Measurements from ENCODE around the gene HSPA1L.
"Not testable (repeated sequence)": the region's sequence is repeated elsewhere in the genome, so short reads cannot be mapped to it uniquely, and the experiment has no call there.

HSPA1L gene

DNA sequence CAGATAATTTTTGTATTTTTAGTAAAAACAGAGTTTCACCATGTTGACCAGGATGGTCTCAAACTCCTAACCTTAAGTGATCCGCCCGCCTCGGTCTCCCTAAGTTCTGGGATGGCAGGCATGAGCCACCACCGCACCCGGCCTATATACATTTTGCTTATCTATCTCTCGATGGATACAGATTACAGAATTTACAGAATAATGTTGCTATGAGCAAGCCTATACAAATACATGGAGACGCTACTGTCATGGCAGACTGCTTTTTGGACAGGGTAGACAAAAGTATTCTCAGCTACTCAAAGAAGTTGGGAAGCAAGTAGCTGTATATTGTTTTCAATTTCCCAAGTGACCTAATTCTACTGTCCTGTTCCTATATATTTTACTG, 1.6 kb downstream of the HSPA1L start:
- no peak for DNase-seq (ENCODE audit: low read depth in 2 of 2)

DNA sequence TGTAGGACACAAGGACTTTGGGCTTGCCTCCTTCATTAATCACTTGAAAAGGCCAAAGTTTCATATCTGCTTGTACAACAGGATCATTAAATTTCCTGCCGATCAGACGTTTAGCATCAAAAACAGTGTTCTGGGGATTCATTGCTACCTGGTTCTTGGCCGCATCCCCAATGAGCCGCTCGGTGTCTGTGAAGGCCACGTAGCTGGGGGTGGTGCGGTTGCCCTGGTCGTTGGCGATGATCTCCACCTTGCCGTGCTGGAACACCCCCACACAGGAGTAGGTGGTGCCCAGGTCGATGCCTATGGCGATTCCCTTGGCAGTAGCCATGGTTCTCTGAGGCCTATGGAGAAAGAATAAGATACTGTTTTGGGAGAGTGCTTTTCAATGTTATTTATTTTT, 3.4 kb downstream of the HSPA1L start:
- DNase-seq (ENCODE audit: low read depth in 2 of 2) = no peak

DNA sequence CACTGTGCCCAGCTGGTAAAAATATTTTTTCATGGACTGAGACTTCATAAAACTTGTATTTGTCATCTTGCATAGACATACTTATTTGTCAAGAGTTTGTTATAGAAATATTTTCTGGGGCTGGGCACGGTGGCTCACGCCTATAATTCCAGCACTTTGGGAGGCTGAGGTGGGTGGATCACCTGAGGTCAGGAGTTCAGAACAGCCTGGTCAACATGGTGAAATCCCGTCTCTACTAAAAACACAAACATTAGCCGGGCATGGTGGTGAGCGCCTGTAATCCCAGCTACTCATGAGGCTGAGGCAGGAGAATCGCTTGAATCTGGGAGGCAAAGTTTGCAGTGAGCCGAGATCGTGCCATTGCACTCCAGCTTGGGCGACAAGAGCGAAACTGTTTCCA, 6.5 kb downstream of the HSPA1L start:
- not testable (repeated sequence) for DNase-seq (ENCODE audit: low read depth in 2 of 2)

DNA sequence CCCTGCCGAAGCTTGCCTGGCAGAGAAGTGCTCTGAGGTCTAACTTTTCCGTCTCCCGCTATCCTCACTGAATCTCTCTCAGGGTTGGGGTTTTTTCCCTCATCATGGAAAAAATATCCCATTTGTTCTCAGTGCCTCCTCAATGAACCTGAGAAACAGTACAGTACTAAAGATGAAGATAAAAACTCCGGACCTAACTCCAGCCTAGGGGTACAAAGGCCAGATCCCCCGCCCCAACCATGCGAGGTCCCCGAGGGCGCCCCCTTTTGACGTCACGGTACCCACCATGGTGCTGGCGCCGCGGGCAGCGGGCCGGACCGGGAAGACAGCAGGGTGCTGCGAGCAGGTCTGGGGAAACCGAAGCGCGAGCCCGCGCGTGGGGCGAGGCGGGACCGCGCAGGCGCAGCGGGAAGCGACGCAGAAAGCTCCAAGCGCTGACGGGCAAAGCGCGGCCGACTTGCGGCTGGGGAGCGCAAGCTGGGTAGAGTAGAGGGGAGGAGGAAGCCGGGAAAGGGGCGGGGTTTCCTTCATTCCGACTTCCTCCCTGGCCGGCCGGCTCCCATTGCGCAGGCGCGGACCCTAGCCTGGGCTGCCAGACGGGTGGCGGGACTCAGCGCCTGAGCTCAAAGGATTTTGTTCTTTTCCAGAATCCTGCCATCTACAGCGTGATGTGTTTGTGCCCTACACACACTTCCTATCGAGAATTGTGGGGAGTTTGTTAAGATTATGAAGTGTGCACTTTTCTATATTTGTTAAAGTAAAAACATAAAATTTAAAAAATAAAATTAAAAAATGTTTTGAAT, 8.4 kb downstream of the HSPA1L start, which contains the start of gene LSM2:
TSS of gene LSM2 (minus strand) at position 497 of the 803 bp plus-strand sequence. CDS start at position 288, 209 bp downstream.
- peak; percentile 94 to 98 for DNase-seq (ENCODE audit: low read depth in 2 of 2)

DNA sequence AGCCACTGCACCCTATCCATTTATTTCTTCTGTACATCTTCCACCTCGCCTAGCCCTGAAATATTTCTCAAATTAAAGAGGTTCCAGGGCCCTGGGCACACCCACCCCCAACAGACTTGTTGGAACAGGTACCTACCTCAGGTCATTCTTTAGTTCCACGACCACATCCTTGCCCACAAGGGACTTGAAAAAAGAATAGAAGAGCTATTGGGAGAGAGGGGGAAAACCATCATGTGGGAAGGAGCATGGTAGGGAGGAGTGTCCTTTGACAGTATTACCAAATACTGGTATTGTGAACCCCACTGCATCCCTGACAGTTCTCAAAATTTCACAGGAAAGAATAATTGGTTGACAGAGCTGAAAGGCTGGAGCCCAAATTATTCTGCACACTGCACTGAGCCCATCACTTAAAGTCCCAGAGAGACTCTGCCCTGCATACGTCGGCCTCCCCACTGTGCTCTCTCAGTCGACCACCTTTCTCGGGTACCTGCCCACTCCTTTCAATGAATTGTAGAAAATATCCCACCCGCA, 9.1 kb downstream of the HSPA1L start:
- no peak for DNase-seq (ENCODE audit: low read depth in 2 of 2)

DNA sequence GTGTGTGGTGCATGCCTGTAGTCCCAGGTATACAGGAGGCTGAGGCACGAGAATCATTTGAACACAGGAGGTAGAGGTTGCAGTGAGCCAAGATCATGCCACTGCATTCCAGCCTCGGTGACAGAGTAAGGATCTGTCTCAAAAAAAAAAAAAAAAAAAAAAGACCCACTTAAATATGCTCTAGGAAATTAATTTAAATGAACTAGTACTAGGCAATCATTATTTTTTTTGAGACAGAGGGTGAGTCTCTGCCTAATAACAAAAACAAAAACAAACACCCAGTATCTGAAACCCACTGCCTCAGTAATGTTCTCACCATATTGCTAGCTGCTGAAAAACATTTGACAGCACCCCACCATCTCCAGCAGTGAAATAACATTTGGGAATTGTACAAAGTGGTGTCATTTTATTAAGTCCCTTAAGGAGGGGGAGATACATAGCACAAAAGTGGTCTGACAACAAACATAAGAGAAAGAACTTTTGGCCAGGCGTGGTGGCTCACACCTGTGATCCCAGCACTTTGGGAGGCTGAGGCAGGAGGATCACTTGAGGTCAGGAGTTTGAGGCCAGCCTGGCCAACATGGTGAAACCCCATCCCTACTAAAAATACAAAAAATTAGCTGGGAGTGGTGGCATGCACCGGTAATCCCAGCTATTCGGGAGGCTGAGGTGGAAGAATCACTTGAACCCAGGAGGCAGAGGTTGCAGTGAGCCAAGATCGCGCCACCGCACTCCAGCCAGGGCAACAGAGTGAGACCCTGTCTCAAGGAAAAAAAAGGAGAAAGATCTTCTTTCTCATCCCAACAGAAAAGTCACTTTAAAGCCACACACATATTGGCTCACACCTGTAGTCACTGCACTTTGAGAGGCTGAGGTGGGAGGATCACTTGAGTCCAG, 13.8 kb downstream of the HSPA1L start:
- DNase-seq (ENCODE audit: low read depth in 2 of 2) = not testable (repeated sequence)

DNA sequence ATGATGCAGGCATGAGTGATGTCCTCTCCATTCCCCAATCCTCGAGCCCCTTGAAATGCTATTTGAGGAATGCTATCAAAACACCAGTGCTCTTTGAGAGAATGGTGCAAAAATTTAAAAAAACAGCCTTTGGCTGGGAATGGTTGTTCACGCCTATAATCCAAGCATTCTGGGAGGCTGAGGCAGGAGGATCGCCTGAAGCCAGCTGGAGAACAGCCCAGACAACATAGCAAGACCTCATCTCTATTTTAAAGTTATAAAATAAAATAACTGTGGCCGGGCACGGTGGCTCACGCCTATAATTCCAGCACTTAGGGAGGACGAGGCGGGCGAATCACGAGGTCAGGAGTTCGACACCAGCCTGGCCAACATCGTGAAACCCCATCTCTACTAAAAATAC, 15.3 kb downstream of the HSPA1L start:
- DNase-seq (ENCODE audit: low read depth in 2 of 2) = no peak

DNA sequence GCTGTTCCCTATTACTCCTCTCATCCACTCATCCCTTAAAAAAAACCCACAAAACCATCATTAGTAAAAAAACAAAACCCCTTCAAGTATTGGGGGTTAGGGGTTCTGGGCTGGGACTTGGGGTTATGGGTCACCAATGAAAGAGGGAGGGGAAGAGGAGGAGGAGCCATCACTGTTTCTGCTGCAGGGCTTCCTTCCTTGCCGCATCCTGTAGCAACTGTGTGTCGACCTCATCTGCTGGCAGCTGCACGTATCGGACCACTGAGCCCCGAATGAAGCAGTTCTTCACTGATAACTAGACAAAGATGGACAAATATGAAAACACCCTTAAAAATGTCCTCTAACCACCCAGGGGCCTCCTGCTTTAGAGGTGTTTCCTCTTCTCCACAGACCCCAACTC, 17.5 kb downstream of the HSPA1L start:
- no peak for DNase-seq (ENCODE audit: low read depth in 2 of 2)

DNA sequence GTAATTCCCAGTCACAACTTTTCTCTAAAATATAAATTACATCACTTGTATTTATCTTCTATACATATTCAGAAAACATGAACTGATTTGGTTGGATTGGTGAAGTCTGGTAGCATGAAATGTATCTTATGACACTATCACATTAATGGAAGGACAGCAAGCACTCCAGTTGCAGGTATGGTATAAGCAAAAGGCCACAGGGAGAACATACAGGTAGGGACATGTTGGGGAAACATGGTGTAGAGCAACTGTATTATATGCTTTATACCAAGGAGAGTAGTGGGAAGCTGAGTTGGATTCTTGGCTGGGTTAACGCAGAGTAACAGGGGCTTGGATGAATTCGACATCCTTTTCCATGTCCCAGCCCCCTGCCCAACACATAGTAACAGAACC, 18.1 kb downstream of the HSPA1L start:
- DNase-seq (ENCODE audit: low read depth in 2 of 2) = no peak

DNA sequence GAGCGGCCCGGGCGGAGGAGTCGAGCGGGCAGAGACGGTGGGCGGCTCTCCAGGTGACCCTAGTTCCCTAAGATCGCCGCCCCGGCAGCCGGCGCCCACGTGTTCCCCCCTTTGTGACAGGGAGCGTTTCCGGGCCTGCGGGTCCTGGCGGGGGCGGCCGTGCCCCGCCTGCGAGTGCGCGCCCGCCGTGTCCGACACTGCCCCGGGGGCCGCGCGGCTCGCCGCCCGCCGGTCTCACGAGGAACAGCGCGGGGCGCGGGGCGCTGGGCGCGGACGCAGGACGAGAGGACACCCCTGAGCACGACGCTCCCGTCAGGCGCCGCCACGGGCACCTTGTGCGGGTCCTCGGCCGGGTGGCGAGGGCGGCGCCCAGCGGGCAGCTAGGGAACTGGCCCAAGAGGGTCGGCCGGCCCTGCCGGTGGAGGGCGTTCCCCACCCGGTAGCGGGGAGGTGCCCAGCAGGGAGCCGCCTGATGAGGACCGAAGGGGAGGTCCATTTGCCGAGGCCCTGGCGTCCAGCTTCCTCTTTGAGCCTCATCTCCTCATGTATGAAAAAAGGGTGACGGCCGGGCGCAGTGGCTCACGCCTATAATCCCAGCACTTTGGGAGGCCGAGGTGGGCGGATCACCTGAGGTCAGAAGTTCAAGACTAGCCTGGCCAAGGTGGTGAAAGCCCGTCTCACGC, 19.3 kb downstream of the HSPA1L start, which contains the start of gene VARS1:
TSS of gene VARS1 (minus strand) at position 137 of the 683 bp plus-strand sequence. CDS start 535 bp downstream, outside the sequence.
- peak; percentile 64 to 66 for DNase-seq (ENCODE audit: low read depth in 2 of 2)

DNA sequence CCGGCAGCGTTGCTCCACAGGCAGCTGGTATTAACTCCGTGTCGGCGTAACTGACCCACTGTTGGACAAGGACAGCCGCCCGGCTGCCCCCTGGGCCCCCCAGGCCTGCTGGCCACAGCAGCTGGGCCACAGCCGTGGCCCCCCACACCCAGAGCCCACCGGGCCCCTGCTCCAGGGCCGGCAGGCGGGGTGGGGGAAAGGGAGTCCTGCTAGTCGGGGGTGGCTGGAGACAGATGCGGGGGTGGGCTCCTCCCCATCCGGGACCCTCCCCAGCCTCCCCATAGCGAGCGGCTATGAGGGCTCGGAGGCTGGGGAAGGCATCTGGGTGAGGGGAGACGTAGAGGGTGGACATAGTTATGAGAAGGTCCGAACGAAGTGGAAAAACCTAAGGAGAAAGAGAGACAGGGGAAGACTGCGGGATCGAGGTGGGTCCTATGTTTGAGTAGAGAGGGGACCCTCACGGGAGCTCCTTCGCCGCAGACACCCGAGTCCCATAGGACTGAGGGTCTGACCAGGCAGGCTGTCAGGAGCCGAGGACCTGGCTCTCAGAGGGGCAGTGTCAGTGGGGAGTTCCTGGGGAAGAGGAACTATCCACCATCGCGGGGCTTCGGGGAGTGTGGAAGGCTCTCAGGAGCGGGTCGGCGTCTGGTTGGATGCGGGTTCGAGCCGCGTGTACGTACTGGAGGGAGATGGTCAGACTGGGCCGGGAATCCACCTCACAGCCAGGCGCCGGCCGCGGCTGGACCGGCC, 20.0 kb downstream of the HSPA1L start:
- DNase-seq (ENCODE audit: low read depth in 2 of 2) = no peak

DNA sequence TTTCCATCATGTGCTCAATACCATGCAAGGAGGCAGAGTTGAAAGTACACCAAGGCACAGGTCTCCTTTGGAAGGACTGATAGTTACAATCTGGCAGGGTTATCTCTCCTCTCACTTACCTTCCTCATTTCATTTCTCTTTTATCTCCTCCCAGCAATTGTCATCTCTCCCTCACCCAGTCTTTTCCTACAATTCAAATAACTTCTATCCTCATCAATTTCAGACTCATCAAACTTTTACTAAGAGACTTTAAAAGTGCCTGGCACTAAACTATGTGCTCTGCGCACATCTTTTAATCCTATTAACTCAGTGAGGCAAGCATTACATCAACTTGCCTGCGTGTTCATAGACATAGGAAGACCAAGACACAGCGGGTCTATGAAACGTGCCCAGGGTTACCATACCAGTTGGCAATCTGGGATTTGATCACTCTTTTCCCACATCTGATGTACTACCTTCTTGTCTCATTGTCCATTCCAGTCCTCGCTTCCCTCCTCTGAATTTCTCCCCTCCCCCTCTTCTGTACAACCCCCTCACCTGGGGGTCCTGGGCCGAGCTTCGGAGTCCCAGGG, 20.7 kb downstream of the HSPA1L start:
- DNase-seq (ENCODE audit: low read depth in 2 of 2) = no peak

DNA sequence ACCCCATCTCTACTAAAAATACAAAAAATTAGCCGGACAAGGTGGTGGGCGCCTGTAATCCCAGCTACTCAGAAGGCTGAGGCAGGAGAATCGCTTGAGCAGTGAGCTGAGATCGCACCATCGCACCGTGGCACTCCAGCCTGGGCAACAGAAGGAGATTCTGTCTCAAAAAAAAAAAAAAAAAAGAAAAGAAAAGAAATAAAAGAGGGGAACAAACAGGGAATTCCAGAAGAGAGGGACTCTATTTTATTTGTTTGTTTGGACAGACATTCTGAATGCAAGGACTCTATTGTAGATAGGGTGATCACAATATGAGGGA, 21.2 kb downstream of the HSPA1L start:
- not testable (repeated sequence) for DNase-seq (ENCODE audit: low read depth in 2 of 2)

DNA sequence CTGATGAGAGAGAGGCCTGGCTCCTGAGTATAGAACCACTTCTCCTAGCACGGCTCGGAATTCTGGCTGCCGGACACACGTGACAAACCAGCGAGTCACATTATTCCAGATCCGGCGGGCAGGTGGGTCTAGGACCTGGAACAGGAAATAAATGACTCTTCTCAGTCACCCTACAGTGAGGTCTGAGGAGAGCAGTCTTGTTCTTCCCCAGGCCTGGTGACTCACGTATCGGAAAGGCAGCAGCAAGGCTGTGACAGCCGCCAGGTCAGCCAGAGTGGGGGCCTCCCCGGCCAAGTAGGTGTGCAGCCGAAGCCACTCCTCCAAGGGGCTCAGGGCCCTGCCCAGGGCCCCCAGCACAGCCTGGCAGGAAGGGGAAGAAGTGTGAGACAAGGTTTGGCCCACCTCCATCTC, 22.3 kb downstream of the HSPA1L start:
- DNase-seq (ENCODE audit: low read depth in 2 of 2) = no peak

DNA sequence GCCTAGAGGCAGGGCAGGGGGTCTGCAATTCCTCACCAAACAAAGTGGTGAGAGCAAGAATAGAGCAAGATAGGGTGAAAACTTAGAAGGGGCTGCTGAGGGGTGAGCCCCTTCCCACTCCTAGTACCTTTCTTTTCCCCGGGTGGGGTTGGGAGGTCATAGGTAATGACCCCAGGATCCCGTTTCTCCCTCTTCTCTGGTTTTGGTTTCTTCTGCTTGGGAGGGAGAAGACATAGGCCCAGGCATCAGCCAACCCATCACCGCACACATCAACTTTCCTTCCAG, 23.1 kb downstream of the HSPA1L start:
- DNase-seq (ENCODE audit: low read depth in 2 of 2) = no peak

DNA sequence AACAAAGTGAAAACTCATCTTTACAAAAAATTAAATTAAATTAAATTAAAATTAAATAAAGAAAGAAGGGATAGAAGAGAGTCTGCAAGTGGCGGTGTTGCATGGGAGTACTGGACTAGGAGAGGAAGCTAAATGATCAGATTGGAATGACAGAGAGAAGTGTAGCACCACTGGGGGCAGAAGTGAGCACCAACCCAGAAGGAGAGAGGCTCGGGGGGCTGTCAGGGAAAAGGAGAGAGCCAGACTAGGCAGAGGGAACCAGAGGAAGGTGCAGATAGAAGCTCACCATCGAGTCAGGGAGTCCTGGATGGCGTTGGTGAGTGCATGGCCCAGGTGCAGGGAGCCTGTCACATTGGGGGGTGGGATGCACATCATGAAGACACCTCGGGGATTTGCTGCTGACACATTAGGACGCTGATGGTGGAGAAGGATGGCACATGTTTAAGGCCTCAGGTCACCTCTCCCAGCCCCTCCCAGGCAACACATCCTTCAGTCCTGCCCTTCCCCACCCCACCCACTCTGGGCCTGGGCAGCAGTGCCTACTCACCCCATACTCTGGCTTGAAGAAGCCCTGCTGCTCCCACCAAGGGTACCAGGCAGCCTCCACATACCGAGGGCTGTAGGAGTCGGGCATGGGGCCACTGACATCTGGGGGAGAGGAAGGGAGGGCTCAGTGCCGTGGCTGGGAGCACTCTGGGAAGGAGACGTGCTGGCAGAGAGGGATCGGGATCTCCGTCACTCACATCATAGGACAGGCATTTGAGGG, 23.6 kb downstream of the HSPA1L start:
- no peak for DNase-seq (ENCODE audit: low read depth in 2 of 2)

DNA sequence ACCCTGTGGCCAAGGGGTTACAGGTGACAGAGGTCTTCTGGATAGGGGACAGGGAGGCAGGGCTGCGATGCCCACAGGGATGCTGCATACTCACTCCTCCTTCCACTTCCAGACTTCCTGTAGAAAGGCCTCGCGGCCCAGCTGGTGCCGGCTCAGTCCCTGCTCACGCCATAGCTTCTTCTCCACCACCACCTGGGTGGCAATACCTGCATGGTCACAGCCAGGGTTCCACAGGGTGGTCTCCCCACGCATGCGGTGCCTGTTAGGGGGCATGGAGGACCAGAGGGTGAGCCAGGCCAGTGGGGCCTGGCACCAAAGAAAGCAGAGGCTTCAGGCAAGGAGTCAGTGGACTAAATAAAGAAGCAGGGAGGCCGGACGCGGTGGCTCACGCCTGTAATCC, 29.6 kb downstream of the HSPA1L start:
- DNase-seq (ENCODE audit: low read depth in 2 of 2) = no peak

DNA sequence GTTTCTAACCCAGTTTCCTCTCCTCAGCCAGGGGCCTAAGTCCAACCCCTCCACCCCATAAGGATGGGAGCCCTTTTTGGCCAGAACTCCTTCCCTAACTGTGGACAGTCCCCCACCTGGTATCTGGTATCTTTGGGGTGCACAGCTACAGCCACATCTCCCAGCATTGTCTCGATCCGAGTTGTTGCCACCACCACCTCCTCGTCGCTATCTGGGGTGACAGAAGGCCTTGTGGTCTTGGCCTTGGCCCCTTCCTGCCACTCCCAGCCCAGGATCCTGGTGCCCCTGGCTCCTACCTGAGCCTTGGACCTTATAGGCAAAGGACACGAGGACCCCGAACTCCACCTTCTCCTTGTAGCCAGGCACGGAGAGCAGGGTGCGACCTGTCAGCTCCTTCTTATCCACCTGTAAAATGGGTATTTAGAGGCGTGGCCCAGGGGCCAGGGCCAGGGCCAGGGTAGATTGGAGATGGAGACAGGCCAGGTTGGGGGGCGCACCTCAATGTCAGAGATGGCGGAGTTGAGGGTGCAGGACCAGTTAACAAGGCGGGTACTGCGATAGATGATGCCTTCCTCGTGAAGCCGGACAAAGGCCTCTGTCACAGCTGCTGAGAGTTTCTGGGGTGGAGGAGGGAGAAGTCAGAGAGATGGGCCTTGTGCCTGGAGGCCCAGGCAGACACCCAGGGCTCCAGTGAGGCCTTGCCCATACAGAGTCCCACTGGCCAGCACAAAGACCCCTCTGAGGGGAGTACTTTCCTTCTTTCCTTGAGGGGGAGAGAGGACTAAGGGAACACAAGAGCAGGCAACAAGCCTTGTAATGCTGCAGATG, 30.8 kb downstream of the HSPA1L start:
- no peak for DNase-seq (ENCODE audit: low read depth in 2 of 2)

DNA sequence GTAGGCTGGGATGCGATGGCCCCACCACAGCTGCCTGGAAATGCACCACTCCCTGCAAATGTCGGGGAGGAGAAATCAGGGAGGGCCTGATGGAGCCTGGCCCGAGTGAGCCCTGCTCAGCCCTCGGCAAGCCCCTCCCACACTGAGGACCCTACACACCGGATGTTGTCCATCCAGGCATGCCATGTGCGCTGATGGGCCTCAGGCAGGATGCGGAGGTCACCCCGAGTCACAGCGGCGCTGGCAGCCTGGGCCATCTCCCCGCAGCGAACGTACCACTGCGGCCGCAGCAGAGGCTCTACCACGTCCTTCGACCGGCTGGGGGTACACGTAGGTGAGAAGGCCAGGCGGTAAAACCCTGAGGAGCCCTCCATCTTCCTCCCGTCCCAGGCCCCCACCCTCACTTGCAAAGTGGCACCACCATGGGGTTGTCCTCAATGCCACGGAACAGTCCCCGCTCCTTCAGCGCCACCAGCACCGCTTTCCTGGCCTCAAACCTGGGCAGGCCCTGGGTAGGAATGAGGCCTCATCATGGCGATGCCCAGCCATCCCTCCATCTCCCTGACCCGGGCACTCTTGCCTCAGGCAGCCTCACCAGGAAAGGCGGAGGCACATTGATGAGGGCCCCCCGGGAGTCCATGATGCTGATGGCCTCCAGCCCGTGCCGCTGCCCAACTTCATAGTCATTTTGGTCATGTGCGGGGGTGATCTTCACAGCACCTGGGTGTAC, 32.8 kb downstream of the HSPA1L start:
- DNase-seq (ENCODE audit: low read depth in 2 of 2) = no peak

Data from stimulated activated CD4-positive, alpha-beta T cell treated with anti-CD3 and anti-CD28 coated beads, Interleukin-1b, Interleukin-23, amount 100 ng/mL, for 1 hour (primary cell).